PFSK-1 (cell line): Measurements from ENCODE around the gene INPP5A.

Experiments
- FOXP2 ChIP-seq: optimal IDR thresholded peaks from 2 replicates; pipeline ENCODE3; 2011; ENCODE audit warnings: borderline replicate concordance, control low read depth, inconsistent platforms; ENCODE audit not compliant: insufficient read depth; ENCODE audit errors: extremely low read length, extremely low read depth
- POLR2AphosphoS5 ChIP-seq: IDR thresholded peaks from 2 replicates; pipeline ENCODE4 v1.6.1; 2012; ENCODE audit warnings: low read depth, mild to moderate bottlenecking, control low read depth, low read length, moderate library complexity
- REST ChIP-seq, 2 experiments: IDR thresholded peaks; 2 replicates each; pipeline versions ENCODE4 v1.6.1 to v1.8.0; 2011 to 2012; ENCODE audit warnings: low read depth in 2 of 2, low read length in 2 of 2, control low read depth in 1 of 2, inconsistent platforms in 1 of 2, mild to moderate bottlenecking in 1 of 2, moderate library complexity in 1 of 2; ENCODE audit not compliant: insufficient read depth in 1 of 2
- SIN3A ChIP-seq: IDR thresholded peaks from 2 replicates; pipeline ENCODE4 v1.6.1; 2012; ENCODE audit warnings: mild to moderate bottlenecking, low read length, moderate library complexity, borderline replicate concordance; ENCODE audit not compliant: insufficient read depth
- TAF1 ChIP-seq: IDR thresholded peaks from 2 replicates; pipeline ENCODE4 v1.6.1; 2012; ENCODE audit warnings: low read length, control low read depth, borderline replicate concordance; ENCODE audit not compliant: insufficient read depth

The INPP5A gene

DNA sequence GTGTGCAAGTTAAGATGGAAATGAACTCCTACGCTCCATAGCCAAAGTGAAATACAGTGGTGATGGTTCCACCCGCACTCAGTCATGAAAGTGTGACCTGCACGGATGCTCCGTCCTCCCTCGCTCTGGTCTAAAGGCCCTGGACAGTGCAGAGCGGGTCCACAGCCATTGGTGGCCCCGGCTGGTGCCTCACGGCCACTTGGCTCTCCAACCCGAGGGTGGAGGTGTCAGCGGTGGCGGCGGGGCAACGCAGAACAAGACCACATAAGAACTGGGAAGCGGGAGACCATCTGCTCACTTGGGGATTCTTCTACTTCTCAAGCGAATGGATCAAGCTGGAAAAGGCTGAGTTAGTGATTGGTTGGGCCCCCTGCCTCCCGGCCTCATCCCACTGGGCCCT, 187.6 kb downstream of the INPP5A start:
- TF ChIP-seq POLR2AphosphoS5 (no peak), FOXP2 (no peak), SIN3A (no peak), TAF1 (no peak), REST (IDR thresholded peaks at IDR 0.05; ENCODE audit: insufficient read depth in 1 of 2, low read depth in 2 of 2, low read length in 2 of 2) (no peak)

DNA sequence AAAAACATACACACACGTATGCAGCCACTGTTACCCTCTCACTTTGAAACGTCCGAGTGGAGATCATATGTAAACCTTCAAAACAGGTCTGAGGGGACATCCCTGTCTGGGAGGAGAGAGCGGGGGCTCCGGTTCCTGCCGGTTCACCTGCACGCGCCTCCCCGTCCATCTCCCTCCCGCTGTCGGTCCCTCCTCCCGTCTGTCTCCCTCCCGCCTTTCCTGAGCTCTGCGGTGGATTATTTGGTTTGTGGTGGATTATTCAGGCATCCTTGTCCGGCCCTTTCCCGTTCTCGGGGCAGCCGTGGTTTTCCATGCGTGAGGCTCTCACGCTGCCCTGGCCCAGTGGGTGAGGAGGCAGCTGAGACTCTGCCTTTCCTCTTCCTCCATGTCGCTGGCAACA, 188.6 kb downstream of the INPP5A start:
- TF ChIP-seq REST (IDR thresholded peaks at IDR 0.05; ENCODE audit: insufficient read depth in 1 of 2, low read depth in 2 of 2, low read length in 2 of 2) (no peak), FOXP2 (no peak), POLR2AphosphoS5 (no peak), TAF1 (no peak), SIN3A (no peak)

GRCh38 chr10:132726951-132727350, 189.4 kb downstream of the INPP5A start:
- TF ChIP-seq TAF1 (no peak), POLR2AphosphoS5 (no peak), FOXP2 (no peak), SIN3A (no peak)

DNA sequence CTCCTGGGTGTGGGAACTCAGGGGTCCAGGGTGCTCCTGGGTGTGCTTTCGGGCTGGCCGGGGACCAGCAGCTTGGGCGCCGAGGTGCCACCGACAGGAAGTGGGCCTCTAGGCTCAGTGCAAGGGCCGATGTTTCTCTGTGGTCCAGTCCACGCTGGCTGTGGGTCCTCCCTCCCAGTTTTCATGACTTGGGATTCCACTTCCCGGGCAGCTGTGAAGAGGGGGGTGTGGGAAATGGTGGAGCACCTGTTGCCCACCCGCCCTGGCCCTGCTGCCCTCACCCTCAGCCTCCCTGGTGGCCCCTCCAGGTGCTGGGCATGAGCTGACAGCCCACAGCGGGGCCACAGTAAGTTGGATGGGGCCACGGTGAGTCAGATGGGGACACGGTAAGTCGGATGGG, 189.8 kb downstream of the INPP5A start:
- TF ChIP-seq POLR2AphosphoS5 = no peak
- no peak for TF ChIP-seq TAF1
- no peak for TF ChIP-seq SIN3A
- no peak for TF ChIP-seq FOXP2
- TF ChIP-seq REST (IDR thresholded peaks at IDR 0.05; ENCODE audit: insufficient read depth in 1 of 2, low read depth in 2 of 2, low read length in 2 of 2) = no peak

- TF ChIP-seq TAF1 (no peak), SIN3A (no peak), REST (IDR thresholded peaks at IDR 0.05; ENCODE audit: insufficient read depth in 1 of 2, low read depth in 2 of 2, low read length in 2 of 2) (no peak), POLR2AphosphoS5 (no peak), FOXP2 (no peak)
These were observed 190.7 kb downstream of the INPP5A start for GRCh38 chr10:132728321-132728720.
